Epithelial cell of proximal tubule (primary cell): Measurements from ENCODE around the gene IGF2R. TPM values are rescaled to one million over a fixed set of nuclear protein-coding genes. Genes with fewer than 3 reads are reported as not detected.

ENCODE experiments used
- DNase-seq: peaks from one replicate; pipeline ENCODE4 v3.0.0-alpha.2; 2011; ENCODE audit warnings: low read depth
- H3K4me3 ChIP-seq: 2 replicates; pipeline ENCODE4 v1.5.1; 2011; ENCODE audit warnings: low read depth, mild to moderate bottlenecking, low read length
- CTCF ChIP-seq: conservative IDR thresholded peaks from 2 replicates; pipeline ENCODE4 v1.5.1; 2012; ENCODE audit warnings: low read depth, mild to moderate bottlenecking, low read length
- total RNA-seq: library from RNA; depleted of rRNA; stranded (reverse); fragments of >200 nt; gene quantifications from 2 replicates; pipeline ENCODE4 v1.2.3, GENCODE V29; 2015

IGF2R gene
- total RNA-seq, 1 donor from 2014 or later: 50.8 TPM

GRCh38 chr6:159969204-159969912 lies 476 bp downstream of the IGF2R start:
- peak overlapping the region; percentile 78 for H3K4me3 ChIP-seq
- no peak for TF ChIP-seq CTCF
- no peak for DNase-seq

GRCh38 chr6:159969921-159970320 lies 1.0 kb downstream of the IGF2R start:
- TF ChIP-seq CTCF: no peak
- DNase-seq: no peak

GRCh38 chr6:159970659-159971063 lies 1.8 kb downstream of the IGF2R start:
- no peak for TF ChIP-seq CTCF
- peak overlapping the region; percentile 78 for H3K4me3 ChIP-seq
- no peak for DNase-seq

More at GRCh38 chr6:159969921-159970320, 1.0 kb downstream of the IGF2R start:
- H3K4me3 ChIP-seq: peak overlapping the region; percentile 78

GRCh38 chr6:159971341-159972178 lies 2.7 kb downstream of the IGF2R start:
- no peak for DNase-seq
- TF ChIP-seq CTCF: no peak
- peak overlapping the region; percentile 78 for H3K4me3 ChIP-seq

GRCh38 chr6:159972506-159973268 lies 3.8 kb downstream of the IGF2R start:
- no peak for TF ChIP-seq CTCF
- H3K4me3 ChIP-seq: no peak overlapping the region
- DNase-seq: no peak

GRCh38 chr6:159973406-159973805 lies 4.5 kb downstream of the IGF2R start:
- no peak for DNase-seq
- H3K4me3 ChIP-seq: no peak overlapping the region
- no peak for TF ChIP-seq CTCF
